Testis (tissue), 2 donors: Measurements from ENCODE around the gene LRRC19.

Experiments
- CTCF ChIP-seq, 3 experiments: fragments of 450-650 bp in 2 of 3; fragments of 200-600 bp in 1 of 3; sonication (generic) in 1 of 3; IDR thresholded peaks; one replicate each; pipeline ENCODE4 v1.5.1; 2016 to 2019; ENCODE audit warnings: antibody characterized with exemption in 3 of 3, mild to moderate bottlenecking in 2 of 3, moderate library complexity in 1 of 3
- POLR2A ChIP-seq: fragments of 450-650 bp; IDR thresholded peaks from one replicate; pipeline ENCODE4 v1.6.1; 2017; ENCODE audit warnings: antibody characterized with exemption, mild to moderate bottlenecking, moderate library complexity

GRCh38 chr9:27041746-27042145 lies 36.3 kb upstream of the LRRC19 start:
- TF ChIP-seq POLR2A (no peak), CTCF (IDR thresholded peaks at IDR 0.05) (no peak)
